A673 (cell line): ENCODE results near the gene RTKN2.

Experiments
- CTCF ChIP-seq: fragments of 300-800, 200-600 bp; sonication (generic); conservative IDR thresholded peaks from 2 replicates; pipeline ENCODE4 v1.5.1; 2017; ENCODE audit warnings: low read depth, mild to moderate bottlenecking, antibody characterized with exemption, low read length, moderate library complexity, mixed read lengths
- EZH2 ChIP-seq: fragments of 200-600 bp; sonication (generic); IDR thresholded peaks from 2 replicates; pipeline ENCODE4 v1.6.1; 2017; ENCODE audit warnings: borderline replicate concordance, low read depth, mild to moderate bottlenecking, mixed read lengths, antibody characterized with exemption, low read length; ENCODE audit not compliant: poor library complexity, severe bottlenecking

- TF ChIP-seq CTCF (no peak), EZH2 (no peak)
These were observed 86.5 kb downstream of the RTKN2 start for GRCh38 chr10:62182171-62182570.
